Breast epithelium (tissue), 4 donors: ENCODE data around the gene C1orf87. TPM values are rescaled to one million over a fixed set of nuclear protein-coding genes. Genes with fewer than 3 reads are reported as not detected.

Experiments used
- DNase-seq, 2 donors: peaks; one replicate each; pipeline ENCODE4 v3.0.0-alpha.2; 2019; ENCODE audit warnings: low spot score in 2 of 2
- H3K27ac ChIP-seq, 2 donors: fragments of 200-600 bp; sonication (generic) in 1 of 2; one replicate each; pipeline ENCODE4 v1.5.1; 2016 to 2019; ENCODE audit warnings: mild to moderate bottlenecking in 1 of 2
- H3K27me3 ChIP-seq, 2 donors: fragments of 200-600 bp; sonication (generic) in 1 of 2; one replicate each; pipeline versions ENCODE4 v1.5.1 to v1.6.0; 2017 to 2019; ENCODE audit warnings: control low read depth in 1 of 2, mild to moderate bottlenecking in 1 of 2
- H3K36me3 ChIP-seq: fragments of 200-600 bp; one replicate; pipeline ENCODE4 v1.5.1; 2019
- H3K4me1 ChIP-seq, 2 donors: fragments of 200-600 bp; sonication (generic); one replicate each; pipeline ENCODE4 v1.5.1; 2016 to 2019; ENCODE audit warnings: control low read depth in 1 of 2
- H3K4me3 ChIP-seq, 3 donors: fragments of 200-600 bp; sonication (generic); 1 replicate in 2 of 3; 2 replicates in 1 of 3; pipeline ENCODE4 v1.5.1; 2016 to 2019; ENCODE audit warnings: mild to moderate bottlenecking in 3 of 3, moderate library complexity in 2 of 3
- H3K9me3 ChIP-seq, 2 donors: fragments of 200-600 bp; sonication (generic) in 1 of 2; one replicate each; pipeline ENCODE4 v1.5.1; 2016 to 2019; ENCODE audit warnings: control low read depth in 1 of 2
- POLR2A ChIP-seq: fragments of 450-650 bp; IDR thresholded peaks from one replicate; pipeline ENCODE4 v1.6.1; 2016; ENCODE audit warnings: antibody characterized with exemption, mild to moderate bottlenecking, moderate library complexity
- POLR2AphosphoS5 ChIP-seq, 3 donors: sonication (generic); formaldehyde crosslinking; IDR thresholded peaks; one replicate each; pipeline ENCODE4 v1.6.1; 2017; ENCODE audit warnings: antibody characterized with exemption in 3 of 3
- intact Hi-C: fragments of 100-400 bp; cut with DNase I; formaldehyde crosslinking; loops from one replicate; pipeline ENCODE4 v1.15.1; 2023; ENCODE audit warnings: low total_unique reads
- total RNA-seq, 3 donors: library from RNA; depleted of rRNA; stranded (reverse); fragments of >200 nt; gene quantifications; one replicate each; pipeline ENCODE4 v1.1.0, GENCODE V29; 2016
- TF ChIP-seq, protein P1 (sequence below), 3 donors: fragments of 450-650 bp; IDR thresholded peaks; one replicate each; pipeline ENCODE4 v1.5.1; 2016 to 2017; ENCODE audit warnings: antibody characterized with exemption in 3 of 3, mild to moderate bottlenecking in 3 of 3, moderate library complexity in 3 of 3

C1orf87 gene
- total RNA-seq, 3 donors from 2014 or later, result not detected

DNA sequence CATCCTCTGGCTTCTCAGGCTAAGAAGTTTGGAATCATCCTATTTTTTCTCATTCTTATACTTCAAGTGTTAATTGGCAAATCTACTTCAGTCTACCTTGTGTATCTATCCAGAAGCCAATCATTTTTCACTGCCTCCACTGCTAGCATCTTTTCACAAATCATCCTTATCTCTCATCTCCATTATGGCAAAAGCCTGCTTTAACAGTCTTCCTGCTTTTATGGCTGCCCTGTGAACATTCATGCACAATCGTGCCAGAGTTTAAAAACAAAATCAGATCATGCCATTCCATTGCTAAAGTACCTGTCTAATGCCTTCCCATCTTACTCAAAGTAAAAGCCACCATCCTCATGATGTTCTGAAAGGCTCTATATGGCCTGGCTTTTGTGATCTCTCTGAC lies 127.8 kb downstream of the C1orf87 start:
- no peak for TF ChIP-seq POLR2AphosphoS5 (IDR thresholded peaks at IDR 0.05)
- TF ChIP-seq POLR2A, result no peak
- TF ChIP-seq, protein P1, sequence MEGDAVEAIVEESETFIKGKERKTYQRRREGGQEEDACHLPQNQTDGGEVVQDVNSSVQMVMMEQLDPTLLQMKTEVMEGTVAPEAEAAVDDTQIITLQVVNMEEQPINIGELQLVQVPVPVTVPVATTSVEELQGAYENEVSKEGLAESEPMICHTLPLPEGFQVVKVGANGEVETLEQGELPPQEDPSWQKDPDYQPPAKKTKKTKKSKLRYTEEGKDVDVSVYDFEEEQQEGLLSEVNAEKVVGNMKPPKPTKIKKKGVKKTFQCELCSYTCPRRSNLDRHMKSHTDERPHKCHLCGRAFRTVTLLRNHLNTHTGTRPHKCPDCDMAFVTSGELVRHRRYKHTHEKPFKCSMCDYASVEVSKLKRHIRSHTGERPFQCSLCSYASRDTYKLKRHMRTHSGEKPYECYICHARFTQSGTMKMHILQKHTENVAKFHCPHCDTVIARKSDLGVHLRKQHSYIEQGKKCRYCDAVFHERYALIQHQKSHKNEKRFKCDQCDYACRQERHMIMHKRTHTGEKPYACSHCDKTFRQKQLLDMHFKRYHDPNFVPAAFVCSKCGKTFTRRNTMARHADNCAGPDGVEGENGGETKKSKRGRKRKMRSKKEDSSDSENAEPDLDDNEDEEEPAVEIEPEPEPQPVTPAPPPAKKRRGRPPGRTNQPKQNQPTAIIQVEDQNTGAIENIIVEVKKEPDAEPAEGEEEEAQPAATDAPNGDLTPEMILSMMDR (IDR thresholded peaks at IDR 0.05), result no peak
- intact Hi-C loops, result no loop called here
- H3K36me3 ChIP-seq, result no peaks in the 10 kb centered on the region
- no peak for DNase-seq
- H3K27ac ChIP-seq, result no peak overlapping the region
- H3K4me1 ChIP-seq, result no peaks in the 10 kb centered on the region
- H3K4me3 ChIP-seq, result no peak overlapping the region
- H3K27me3 ChIP-seq, result no peaks in the 10 kb centered on the region
- no peaks in the 10 kb centered on the region for H3K9me3 ChIP-seq

Other genes with a start within 250 kb of the C1orf87 start
- 10 to 100 TPM in 1 of 3 donors, 1 to 10 TPM in 1, under 1 TPM in 1; 0.16 to 12.8 (median 8.3) TPM for gene CYP2J2, start 147.0 kb downstream of the C1orf87 start, total RNA-seq